Measurements from ENCODE around the gene FAM149A.

GRCh38 chr4:186107947-186108346 lies 3.4 kb downstream of the FAM149A start:
- TF ChIP-seq, protein P1, sequence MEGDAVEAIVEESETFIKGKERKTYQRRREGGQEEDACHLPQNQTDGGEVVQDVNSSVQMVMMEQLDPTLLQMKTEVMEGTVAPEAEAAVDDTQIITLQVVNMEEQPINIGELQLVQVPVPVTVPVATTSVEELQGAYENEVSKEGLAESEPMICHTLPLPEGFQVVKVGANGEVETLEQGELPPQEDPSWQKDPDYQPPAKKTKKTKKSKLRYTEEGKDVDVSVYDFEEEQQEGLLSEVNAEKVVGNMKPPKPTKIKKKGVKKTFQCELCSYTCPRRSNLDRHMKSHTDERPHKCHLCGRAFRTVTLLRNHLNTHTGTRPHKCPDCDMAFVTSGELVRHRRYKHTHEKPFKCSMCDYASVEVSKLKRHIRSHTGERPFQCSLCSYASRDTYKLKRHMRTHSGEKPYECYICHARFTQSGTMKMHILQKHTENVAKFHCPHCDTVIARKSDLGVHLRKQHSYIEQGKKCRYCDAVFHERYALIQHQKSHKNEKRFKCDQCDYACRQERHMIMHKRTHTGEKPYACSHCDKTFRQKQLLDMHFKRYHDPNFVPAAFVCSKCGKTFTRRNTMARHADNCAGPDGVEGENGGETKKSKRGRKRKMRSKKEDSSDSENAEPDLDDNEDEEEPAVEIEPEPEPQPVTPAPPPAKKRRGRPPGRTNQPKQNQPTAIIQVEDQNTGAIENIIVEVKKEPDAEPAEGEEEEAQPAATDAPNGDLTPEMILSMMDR (IDR thresholded peaks at IDR 0.05 in 2 of 3, conservative IDR thresholded peaks at IDR 0.05 in 1 of 3; ENCODE audit: borderline replicate concordance in 1 of 3, insufficient read depth in 1 of 3, low read depth in 2 of 3, low read length in 2 of 3), result no peak
- no peak for TF ChIP-seq POLR2A (IDR thresholded peaks at IDR 0.05; ENCODE audit: borderline replicate concordance, extremely low read depth, insufficient read depth, insufficient read length)
- TF ChIP-seq POLR2AphosphoS5 (IDR thresholded peaks at IDR 0.05; ENCODE audit: low read depth, low read length), result no peak

All from HCT116 (cell line).